ENCODE results near the gene ZNF560.

ZNF560 gene

DNA sequence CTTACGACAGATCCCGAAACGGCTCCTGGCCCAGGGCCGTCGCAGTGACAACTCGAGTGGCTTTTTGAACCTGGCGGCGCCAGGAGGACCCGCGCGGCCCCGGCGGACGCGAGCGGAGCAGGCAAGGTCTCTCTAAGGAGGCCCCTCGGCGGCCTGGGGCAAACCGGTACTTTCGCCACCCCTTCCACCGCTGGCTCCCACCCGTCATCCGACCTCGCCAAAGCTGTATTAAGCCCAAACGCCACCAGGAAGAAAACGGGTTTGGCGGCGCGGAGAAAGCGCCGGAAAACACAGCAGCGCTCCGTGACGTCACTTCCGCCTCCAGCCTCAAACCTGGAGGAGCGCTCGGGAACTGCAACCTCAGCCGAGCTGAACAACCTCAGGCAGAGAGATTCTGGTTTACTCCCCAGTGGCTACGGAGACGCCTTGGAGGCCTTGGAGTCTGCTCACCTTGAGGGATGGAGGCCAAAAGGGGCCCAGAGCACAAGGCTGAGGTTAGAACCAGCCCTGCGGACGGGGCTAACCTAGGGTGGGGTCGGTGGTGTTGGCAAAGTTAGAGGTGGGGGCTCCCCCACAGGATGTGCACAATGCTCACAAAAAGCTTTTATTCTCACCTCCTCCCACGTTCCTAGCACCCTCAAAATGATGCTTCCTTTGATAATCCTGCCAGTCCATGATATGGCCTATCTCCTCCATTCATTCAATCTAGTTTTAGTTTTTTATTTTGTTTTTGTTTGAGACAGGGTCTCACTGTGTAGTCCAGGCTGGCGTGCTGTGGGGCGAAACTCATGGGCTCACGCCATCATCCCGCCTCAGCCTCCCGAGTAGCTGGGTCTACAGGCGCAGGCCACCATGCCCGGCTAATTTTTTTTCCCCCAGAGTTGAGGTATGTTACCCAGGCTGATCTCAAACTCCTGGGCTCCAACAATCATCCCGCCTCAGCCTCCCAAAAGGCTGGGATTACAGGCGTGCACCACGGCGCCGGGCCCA lies 62.8 kb downstream of the ZNF560 start, which contains the start of gene ZNF266:
TSS of gene ZNF266 (minus strand) at position 295 of the 990 bp plus-strand sequence. CDS start 15,484 bp downstream, outside the sequence.
- peak; percentile 88 for DNase-seq

DNA sequence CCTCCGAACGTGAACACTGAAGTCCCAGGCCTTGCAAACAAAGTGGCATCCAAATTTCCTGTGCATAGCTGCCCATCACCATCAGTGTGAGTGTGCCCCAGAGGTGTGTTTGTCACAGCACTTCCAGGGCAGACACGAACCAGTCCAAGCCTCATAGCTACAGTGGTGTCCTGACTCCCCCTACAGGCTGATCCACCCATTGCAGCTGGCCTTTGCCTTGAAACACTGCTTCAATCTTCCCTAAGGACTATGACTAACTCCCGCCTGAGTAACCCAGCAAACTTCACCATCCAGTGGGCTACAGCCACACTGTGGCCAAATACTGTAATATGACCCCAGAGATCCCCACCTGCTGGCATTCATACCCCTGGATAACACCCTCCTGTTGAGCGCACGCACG lies 66.9 kb downstream of the ZNF560 start:
- DNase-seq, result no peak

DNA sequence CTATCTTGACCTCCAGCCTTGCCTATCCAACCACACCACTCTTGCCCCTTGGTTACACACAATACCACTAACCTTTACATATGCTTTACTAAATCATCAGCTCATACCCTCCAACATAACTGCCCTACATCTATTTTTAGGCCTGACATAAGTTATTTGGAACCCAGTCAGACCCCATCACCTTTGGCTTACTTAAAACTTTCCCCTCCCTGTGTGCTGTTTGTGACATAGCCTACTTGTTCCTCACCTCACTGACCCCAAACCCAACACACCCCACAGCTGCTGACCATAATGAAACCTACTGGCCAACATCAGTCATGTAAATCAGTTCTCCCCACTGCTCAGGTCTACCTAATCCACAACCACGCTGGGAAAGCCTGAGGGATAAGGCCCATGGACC lies 68.0 kb downstream of the ZNF560 start:
- DNase-seq, result no peak

DNA sequence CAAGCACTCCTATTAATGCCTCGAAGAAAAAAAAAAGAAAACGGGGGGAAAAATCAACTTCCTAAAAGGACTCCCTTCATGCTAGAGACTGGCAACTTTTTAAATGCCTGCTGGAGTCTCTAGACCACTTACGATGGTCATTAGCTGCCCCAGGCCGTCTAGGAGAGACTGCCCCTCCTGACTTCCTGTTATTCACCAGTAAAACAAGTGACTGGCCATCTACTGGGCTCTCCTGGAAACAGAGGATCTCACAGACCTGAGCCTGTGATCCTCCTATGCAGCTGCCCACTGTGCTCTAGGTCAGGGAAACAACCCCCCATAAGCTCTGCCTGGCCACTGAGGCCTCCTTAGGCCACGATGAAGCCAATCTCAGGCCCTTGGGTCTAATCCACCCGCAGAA lies 70.5 kb downstream of the ZNF560 start:
- DNase-seq, result no peak

All from amniotic stem cell (primary cell).